ENCODE data around the gene LY6G6F.

Gene LY6G6F

GRCh38 chr6:31692886-31693285 is 13.8 kb upstream of the LY6G6F start:
- H3K4me1 ChIP-seq (ENCODE audit: control insufficient read depth, insufficient read depth, low read length): peaks cover 7% of the 10 kb centered on the region; the same call in 1 of the 2 replicates
- no peaks in the 10 kb centered on the region for H3K27me3 ChIP-seq (ENCODE audit: control insufficient read depth, insufficient read depth, low read length)
- H3K9me3 ChIP-seq (ENCODE audit: control insufficient read depth, insufficient read depth, low read depth, low read length): no peaks in the 10 kb centered on the region
- no peak overlapping the region for H3K9ac ChIP-seq (ENCODE audit: low read length)
- peaks cover 71% of the 10 kb centered on the region for H3K36me3 ChIP-seq (ENCODE audit: control insufficient read depth, insufficient read depth, low read length)
- no peak overlapping the region for H3K27ac ChIP-seq (ENCODE audit: low read depth, low read length)
- no peak overlapping the region for H3K4me3 ChIP-seq (ENCODE audit: low read depth, low read length)

GRCh38 chr6:31693535-31693934 is 13.1 kb upstream of the LY6G6F start:
- Histone ChIP-seq H3K27ac (ENCODE audit: low read depth, low read length) (no peak overlapping the region), H3K9me3 (ENCODE audit: control insufficient read depth, insufficient read depth, low read depth, low read length) (no peaks in the 10 kb centered on the region), H3K4me1 (ENCODE audit: control insufficient read depth, insufficient read depth, low read length) (peaks cover 7% of the 10 kb centered on the region; the same call in 1 of the 2 replicates), H3K27me3 (ENCODE audit: control insufficient read depth, insufficient read depth, low read length) (no peaks in the 10 kb centered on the region), H3K9ac (ENCODE audit: low read length) (no peak overlapping the region), H3K4me3 (ENCODE audit: low read depth, low read length) (no peak overlapping the region), H3K36me3 (ENCODE audit: control insufficient read depth, insufficient read depth, low read length) (peaks cover 64% of the 10 kb centered on the region)

GRCh38 chr6:31697555-31697954 is 9.1 kb upstream of the LY6G6F start:
- Histone ChIP-seq H3K36me3 (ENCODE audit: control insufficient read depth, insufficient read depth, low read length) (peaks cover 39% of the 10 kb centered on the region), H3K27ac (ENCODE audit: low read depth, low read length) (no peak overlapping the region), H3K9ac (ENCODE audit: low read length) (no peak overlapping the region), H3K4me1 (ENCODE audit: control insufficient read depth, insufficient read depth, low read length) (peaks cover 7% of the 10 kb centered on the region), H3K4me3 (ENCODE audit: low read depth, low read length) (no peak overlapping the region), H3K27me3 (ENCODE audit: control insufficient read depth, insufficient read depth, low read length) (no peaks in the 10 kb centered on the region), H3K9me3 (ENCODE audit: control insufficient read depth, insufficient read depth, low read depth, low read length) (no peaks in the 10 kb centered on the region)

GRCh38 chr6:31700740-31701401 is 5.8 kb upstream of the LY6G6F start:
- no peak overlapping the region for H3K4me3 ChIP-seq (ENCODE audit: low read depth, low read length)

GRCh38 chr6:31701666-31702404 is 4.8 kb upstream of the LY6G6F start:
- H3K9me3 ChIP-seq (ENCODE audit: control insufficient read depth, insufficient read depth, low read depth, low read length): no peaks in the 10 kb centered on the region
- H3K36me3 ChIP-seq (ENCODE audit: control insufficient read depth, insufficient read depth, low read length): peaks cover 15% of the 10 kb centered on the region
- peak overlapping the region; percentile 70 for H3K4me3 ChIP-seq (ENCODE audit: low read depth, low read length)
- no peak overlapping the region for H3K27ac ChIP-seq (ENCODE audit: low read depth, low read length)
- H3K4me1 ChIP-seq (ENCODE audit: control insufficient read depth, insufficient read depth, low read length): peaks cover 7% of the 10 kb centered on the region
- no peaks in the 10 kb centered on the region for H3K27me3 ChIP-seq (ENCODE audit: control insufficient read depth, insufficient read depth, low read length)
- H3K9ac ChIP-seq (ENCODE audit: low read length): peak overlapping the region; percentile 76

More at GRCh38 chr6:31700740-31701401, 5.8 kb upstream of the LY6G6F start:
- Histone ChIP-seq H3K4me1 (ENCODE audit: control insufficient read depth, insufficient read depth, low read length) (peaks cover 7% of the 10 kb centered on the region), H3K27me3 (ENCODE audit: control insufficient read depth, insufficient read depth, low read length) (no peaks in the 10 kb centered on the region), H3K9me3 (ENCODE audit: control insufficient read depth, insufficient read depth, low read depth, low read length) (no peaks in the 10 kb centered on the region), H3K36me3 (ENCODE audit: control insufficient read depth, insufficient read depth, low read length) (peaks cover 19% of the 10 kb centered on the region), H3K9ac (ENCODE audit: low read length) (no peak overlapping the region), H3K27ac (ENCODE audit: low read depth, low read length) (no peak overlapping the region)

GRCh38 chr6:31702405-31702818 is 4.3 kb upstream of the LY6G6F start:
- Histone ChIP-seq H3K9ac (ENCODE audit: low read length) (peak overlapping the region; percentile 76), H3K27ac (ENCODE audit: low read depth, low read length) (no peak overlapping the region; the same call in 1 of the 2 replicates)

GRCh38 chr6:31702819-31703716 is 3.6 kb upstream of the LY6G6F start, which contains the start of gene ABHD16A:
TSS of gene ABHD16A (minus strand) at chr6:31703324. CDS start at chr6:31703281, 43 bp downstream.
- peak within 1 kb of the TSS; percentile 70 for H3K4me3 ChIP-seq (ENCODE audit: low read depth, low read length)
- H3K36me3 ChIP-seq (ENCODE audit: control insufficient read depth, insufficient read depth, low read length): 0 out of 2 replicates have a peak, but pooled peaks cover 6% of the 10 kb centered on the region
- no peaks in the 10 kb centered on the region for H3K27me3 ChIP-seq (ENCODE audit: control insufficient read depth, insufficient read depth, low read length)
- peaks cover 7% of the 10 kb centered on the region for H3K4me1 ChIP-seq (ENCODE audit: control insufficient read depth, insufficient read depth, low read length)
- peak within 1 kb of the TSS; percentile 76 for H3K9ac ChIP-seq (ENCODE audit: low read length)
- no peaks in the 10 kb centered on the region for H3K9me3 ChIP-seq (ENCODE audit: control insufficient read depth, insufficient read depth, low read depth, low read length)
- peak within 1 kb of the TSS; percentile 65; the same call in 1 of the 2 replicates for H3K27ac ChIP-seq (ENCODE audit: low read depth, low read length)

More at GRCh38 chr6:31702405-31702818, 4.3 kb upstream of the LY6G6F start:
- Histone ChIP-seq H3K4me3 (ENCODE audit: low read depth, low read length) (peak overlapping the region; percentile 70), H3K4me1 (ENCODE audit: control insufficient read depth, insufficient read depth, low read length) (peaks cover 7% of the 10 kb centered on the region), H3K27me3 (ENCODE audit: control insufficient read depth, insufficient read depth, low read length) (no peaks in the 10 kb centered on the region), H3K9me3 (ENCODE audit: control insufficient read depth, insufficient read depth, low read depth, low read length) (no peaks in the 10 kb centered on the region), H3K36me3 (ENCODE audit: control insufficient read depth, insufficient read depth, low read length) (peaks cover 9% of the 10 kb centered on the region; the same call in 1 of the 2 replicates)

- H3K9me3 ChIP-seq (ENCODE audit: control insufficient read depth, insufficient read depth, low read depth, low read length): no peaks in the 10 kb centered on the region
- no peak overlapping the region for H3K4me3 ChIP-seq (ENCODE audit: low read depth, low read length)
- peaks cover 13% of the 10 kb centered on the region for H3K4me1 ChIP-seq (ENCODE audit: control insufficient read depth, insufficient read depth, low read length)
- no peaks in the 10 kb centered on the region for H3K27me3 ChIP-seq (ENCODE audit: control insufficient read depth, insufficient read depth, low read length)
- no peaks in the 10 kb centered on the region for H3K36me3 ChIP-seq (ENCODE audit: control insufficient read depth, insufficient read depth, low read length)
- no peak overlapping the region for H3K27ac ChIP-seq (ENCODE audit: low read depth, low read length)
- no peak overlapping the region for H3K9ac ChIP-seq (ENCODE audit: low read length)
Observed at GRCh38 chr6:31705931-31706330, 735 bp upstream of the LY6G6F start.

- H3K4me3 ChIP-seq (ENCODE audit: low read depth, low read length): no peak overlapping the region
- no peaks in the 10 kb centered on the region for H3K36me3 ChIP-seq (ENCODE audit: control insufficient read depth, insufficient read depth, low read length)
- H3K9me3 ChIP-seq (ENCODE audit: control insufficient read depth, insufficient read depth, low read depth, low read length): no peaks in the 10 kb centered on the region
- H3K27ac ChIP-seq (ENCODE audit: low read depth, low read length): no peak overlapping the region
- H3K4me1 ChIP-seq (ENCODE audit: control insufficient read depth, insufficient read depth, low read length): peaks cover 12% of the 10 kb centered on the region; the same call in 1 of the 2 replicates
- no peak overlapping the region for H3K9ac ChIP-seq (ENCODE audit: low read length)
- no peaks in the 10 kb centered on the region for H3K27me3 ChIP-seq (ENCODE audit: control insufficient read depth, insufficient read depth, low read length)
Observed at GRCh38 chr6:31707701-31708100, 1.0 kb downstream of the LY6G6F start.

GRCh38 chr6:31708224-31708623 is 1.6 kb downstream of the LY6G6F start:
- Histone ChIP-seq H3K4me1 (ENCODE audit: control insufficient read depth, insufficient read depth, low read length) (peaks cover 14% of the 10 kb centered on the region; the same call in 1 of the 2 replicates), H3K9me3 (ENCODE audit: control insufficient read depth, insufficient read depth, low read depth, low read length) (no peaks in the 10 kb centered on the region), H3K36me3 (ENCODE audit: control insufficient read depth, insufficient read depth, low read length) (no peaks in the 10 kb centered on the region), H3K27ac (ENCODE audit: low read depth, low read length) (no peak overlapping the region), H3K9ac (ENCODE audit: low read length) (no peak overlapping the region), H3K27me3 (ENCODE audit: control insufficient read depth, insufficient read depth, low read length) (no peaks in the 10 kb centered on the region), H3K4me3 (ENCODE audit: low read depth, low read length) (no peak overlapping the region)

Data from HUES6 (cell line).